PC-3 (cell line): ENCODE results near the gene MRGPRX4. TPM values are rescaled to one million over a fixed set of nuclear protein-coding genes. Genes with fewer than 3 reads are reported as not detected.

Experiments
- ATAC-seq: fragments of 200-7000 bp; cut with Tn5 transposase; 2 replicates; pipeline ENCODE4 v1.9.1; 2020; ENCODE audit warnings: mild to moderate bottlenecking, moderate library complexity
- BruUV-seq: library from RNA; stranded (reverse); fragments of 400-500 nt; replicated peaks from 2 replicates; lab custom pipeline; 2021; lab: Mats Ljungman, UMichigan
- CTCF ChIA-PET: fragments of 300-600 bp; sonication (Branson Sonifier 250); formaldehyde crosslinking; loops from one replicate; lab custom pipeline; 2022; ENCODE audit warnings: antibody characterized with exemption; lab: Charles Lee
- POLR2A ChIA-PET: fragments of 300-600 bp; sonication (Branson Sonifier 250); formaldehyde crosslinking; loops from one replicate; lab custom pipeline; 2022; ENCODE audit warnings: antibody characterized with exemption; ENCODE audit not compliant: unreplicated experiment; lab: Charles Lee
- DNase-seq: peaks from one replicate; pipeline ENCODE4 v3.0.0-alpha.2; 2015
- H2AFZ ChIP-seq: fragments of 300-600 bp; sonication (generic); 2 replicates; pipeline ENCODE4 v1.6.0; 2016; ENCODE audit warnings: antibody characterized with exemption, low read length
- H3F3A ChIP-seq: fragments of 300-600 bp; sonication (generic); one replicate; pipeline ENCODE4 v1.6.0; 2017; ENCODE audit warnings: antibody characterized with exemption, low read length, control low read depth, mild to moderate bottlenecking; ENCODE audit not compliant: unreplicated experiment
- H3K27ac ChIP-seq: fragments of 300-600 bp; sonication (generic); 2 replicates; pipeline ENCODE4 v1.5.1; 2016; ENCODE audit warnings: mild to moderate bottlenecking, low read length
- H3K27me3 ChIP-seq: fragments of 300-600 bp; sonication (generic); 2 replicates; pipeline ENCODE4 v1.6.1; 2016; ENCODE audit warnings: low read length, mixed read lengths
- H3K36me3 ChIP-seq: fragments of 300-600 bp; sonication (generic); 2 replicates; pipeline ENCODE4 v1.6.1; 2016; ENCODE audit warnings: low read depth, mixed run types, low read length, mixed read lengths
- H3K4me1 ChIP-seq: fragments of 300-600 bp; sonication (generic); 2 replicates; pipeline ENCODE4 v1.5.1; 2016; ENCODE audit warnings: low read length; ENCODE audit not compliant: insufficient read depth
- H3K4me2 ChIP-seq: fragments of 300-600 bp; sonication (generic); 2 replicates; pipeline ENCODE4 v1.6.0; 2016; ENCODE audit warnings: low read length
- H3K4me3 ChIP-seq: fragments of 300-600 bp; sonication (generic); 2 replicates; pipeline ENCODE4 v1.5.1; 2016; ENCODE audit warnings: mild to moderate bottlenecking, low read length, mixed read lengths
- H3K79me2 ChIP-seq: fragments of 300-600 bp; sonication (generic); 2 replicates; pipeline ENCODE4 v1.6.1; 2017; ENCODE audit warnings: low read length, mixed read lengths
- H3K9ac ChIP-seq: fragments of 300-600 bp; sonication (generic); 2 replicates; pipeline ENCODE4 v1.6.0; 2016; ENCODE audit warnings: mild to moderate bottlenecking, low read length
- H3K9me2 ChIP-seq: fragments of 300-600 bp; sonication (generic); replicated peaks from 2 replicates; pipeline ENCODE4 v1.6.1; 2016; ENCODE audit warnings: mixed run types, low read length, mixed read lengths
- H3K9me3 ChIP-seq: fragments of 300-600 bp; sonication (generic); 2 replicates; pipeline ENCODE4 v1.6.1; 2016; ENCODE audit warnings: low read length, mixed read lengths
- H4K20me1 ChIP-seq: fragments of 300-600 bp; sonication (generic); 2 replicates; pipeline ENCODE4 v1.6.1; 2016; ENCODE audit warnings: low read length, mixed read lengths
- CTCF ChIP-seq: fragments of 300-600 bp; sonication (generic); conservative IDR thresholded peaks from 2 replicates; pipeline ENCODE4 v1.5.1; 2017; ENCODE audit warnings: antibody characterized with exemption, low read depth, mild to moderate bottlenecking, low read length
- EZH2 ChIP-seq: fragments of 300-600 bp; sonication (generic); IDR thresholded peaks from one replicate; pipeline ENCODE4 v1.6.1; 2017; ENCODE audit warnings: antibody characterized with exemption, mild to moderate bottlenecking, low read length; ENCODE audit not compliant: unreplicated experiment
- EZH2phosphoT487 ChIP-seq: fragments of 300-600 bp; sonication (generic); IDR thresholded peaks from 2 replicates; pipeline ENCODE4 v1.6.1; 2018; ENCODE audit warnings: mild to moderate bottlenecking, antibody characterized with exemption, low read length, borderline replicate concordance
- intact Hi-C: fragments of 100-400 bp; cut with micrococcal nuclease; formaldehyde crosslinking; loops from 2 replicates; pipeline ENCODE4 v1.9.0; 2023
- total RNA-seq: library from RNA; depleted of rRNA; stranded (reverse); fragments of >200 nt; gene quantifications from 2 replicates; pipeline ENCODE4 v1.2.3, GENCODE V29; 2014

Gene MRGPRX4
- total RNA-seq, 1 experiment from 2014 or later: not detected

- intact Hi-C loops: no loop called here
- no peak for ATAC-seq
Measured at GRCh38 chr11:18209058-18209457, 36.4 kb downstream of the MRGPRX4 start.

GRCh38 chr11:18221274-18221876, 48.7 kb downstream of the MRGPRX4 start:
- Histone ChIP-seq H4K20me1 (no peaks in the 10 kb centered on the region), H3K9me2 (no peaks in the 10 kb centered on the region), H3K27me3 (peaks cover 8% of the 10 kb centered on the region), H3K4me3 (no peak overlapping the region), H3K27ac (no peak overlapping the region), H3K9me3 (no peaks in the 10 kb centered on the region), H3K4me2 (no peak overlapping the region), H3K4me1 (no peaks in the 10 kb centered on the region), H3K36me3 (no peaks in the 10 kb centered on the region), H3K9ac (no peak overlapping the region), H3F3A (no peaks in the 10 kb centered on the region), H3K79me2 (no peaks in the 10 kb centered on the region), H2AFZ (no peak overlapping the region)
- intact Hi-C loops: no loop called here
- TF ChIP-seq EZH2 (no peak), CTCF (no peak), EZH2phosphoT487 (no peak)
- ATAC-seq (no peak), DNase-seq (no peak)
- no TSS peak for BruUV-seq
- CTCF ChIA-PET: no interaction called here
- POLR2A ChIA-PET: no interaction called here

More at GRCh38 chr11:18209058-18209457, 36.4 kb downstream of the MRGPRX4 start:
- no TSS peak for BruUV-seq
- Histone ChIP-seq H3K9ac (no peak overlapping the region), H3K4me1 (no peaks in the 10 kb centered on the region), H3K27me3 (peaks cover 16% of the 10 kb centered on the region), H3F3A (no peaks in the 10 kb centered on the region), H4K20me1 (no peaks in the 10 kb centered on the region), H3K27ac (no peak overlapping the region), H2AFZ (no peak overlapping the region), H3K79me2 (no peaks in the 10 kb centered on the region), H3K4me3 (no peak overlapping the region), H3K4me2 (no peak overlapping the region), H3K36me3 (no peaks in the 10 kb centered on the region), H3K9me3 (no peaks in the 10 kb centered on the region), H3K9me2 (no peaks in the 10 kb centered on the region)
- ChIA-PET CTCF (no interaction called here), POLR2A (no interaction called here)
- no peak for TF ChIP-seq CTCF
- no peak for TF ChIP-seq EZH2phosphoT487
- no peak for TF ChIP-seq EZH2
- DNase-seq: no peak

- H3K27me3 ChIP-seq: no peaks in the 10 kb centered on the region
- ChIA-PET POLR2A (no interaction called here), CTCF (no interaction called here)
- H2AFZ ChIP-seq: no peak overlapping the region
- H3K9me2 ChIP-seq: no peaks in the 10 kb centered on the region
- H3K9me3 ChIP-seq: no peaks in the 10 kb centered on the region
- no peak overlapping the region for H3K27ac ChIP-seq
- no peak overlapping the region for H3K9ac ChIP-seq
- no peaks in the 10 kb centered on the region for H3K79me2 ChIP-seq
- no peak for DNase-seq
- TF ChIP-seq CTCF (no peak), EZH2phosphoT487 (no peak)
- intact Hi-C loops: no loop called here
- no peaks in the 10 kb centered on the region for H3F3A ChIP-seq
- no peak overlapping the region for H3K4me3 ChIP-seq
- H3K4me1 ChIP-seq: no peaks in the 10 kb centered on the region
- no peaks in the 10 kb centered on the region for H3K36me3 ChIP-seq
- no peaks in the 10 kb centered on the region for H4K20me1 ChIP-seq
- no TSS peak for BruUV-seq
- no peak for ATAC-seq
- no peak overlapping the region for H3K4me2 ChIP-seq
Measured at GRCh38 chr11:18222814-18223421, 50.3 kb downstream of the MRGPRX4 start.
